Testis (tissue), 3 donors: Measurements from ENCODE around the gene SLC6A6. TPM values are rescaled to one million over a fixed set of nuclear protein-coding genes. Genes with fewer than 3 reads are reported as not detected.

Source experiments
- DNase-seq: peaks from one replicate; pipeline ENCODE4 v3.0.0-alpha.2; 2019
- H3K27ac ChIP-seq, 2 donors: fragments of 200-600 bp; sonication (generic); one replicate each; pipeline ENCODE4 v1.5.1; 2019
- H3K27me3 ChIP-seq: fragments of 200-600 bp; sonication (generic); one replicate; pipeline ENCODE4 v1.5.1; 2019
- H3K36me3 ChIP-seq: fragments of 200-600 bp; sonication (generic); one replicate; pipeline ENCODE4 v1.5.1; 2017; ENCODE audit warnings: low read depth; ENCODE audit errors: missing control alignments
- H3K4me1 ChIP-seq: fragments of 200-600 bp; sonication (generic); one replicate; pipeline ENCODE4 v1.5.1; 2019
- H3K4me3 ChIP-seq, 2 donors: fragments of 200-600 bp; sonication (generic); one replicate each; pipeline ENCODE4 v1.5.1; 2017 to 2019
- H3K9me3 ChIP-seq: fragments of 200-600 bp; sonication (generic); one replicate; pipeline ENCODE4 v1.5.1; 2017
- CTCF ChIP-seq, 3 experiments: fragments of 450-650 bp in 2 of 3; fragments of 200-600 bp in 1 of 3; sonication (generic) in 1 of 3; IDR thresholded peaks; one replicate each; pipeline ENCODE4 v1.5.1; 2016 to 2019; ENCODE audit warnings: antibody characterized with exemption in 3 of 3, mild to moderate bottlenecking in 2 of 3, moderate library complexity in 1 of 3
- POLR2A ChIP-seq: fragments of 450-650 bp; IDR thresholded peaks from one replicate; pipeline ENCODE4 v1.6.1; 2017; ENCODE audit warnings: antibody characterized with exemption, mild to moderate bottlenecking, moderate library complexity
- WGBS, 2 donors: methylation state at CpG; one replicate each; pipeline ENCODE4 v1.1.5; 2018; 5-methylcytosine and 5-hydroxymethylcytosine counted together
- intact Hi-C: fragments of 100-400 bp; cut with DNase I; formaldehyde crosslinking; loops from one replicate; pipeline ENCODE4 v1.15.1; 2023; ENCODE audit warnings: low total_unique reads
- polyA plus RNA-seq: library from polyadenylated mRNA; stranded (reverse); fragments of 350-450 nt; fragmentation: Illumina TruSeq; extraction: RNeasy Lipid Tissue Mini Kit (QIAGEN cat#74804); gene quantifications from one replicate; pipeline ENCODE4 v1.2.3, GENCODE V29; 2014; ENCODE audit warnings: low read depth, low replicate concordance; ENCODE audit not compliant: insufficient read depth
- total RNA-seq, 2 donors: library from RNA; depleted of rRNA; stranded (reverse); fragments of >200 nt; gene quantifications; one replicate each; pipeline ENCODE4 v1.2.3, GENCODE V29; 2016

The SLC6A6 gene
- total and polyA plus RNA-seq, 3 donors from 2014 or later: 9.7 to 14.9 (median 13.7) TPM

DNA sequence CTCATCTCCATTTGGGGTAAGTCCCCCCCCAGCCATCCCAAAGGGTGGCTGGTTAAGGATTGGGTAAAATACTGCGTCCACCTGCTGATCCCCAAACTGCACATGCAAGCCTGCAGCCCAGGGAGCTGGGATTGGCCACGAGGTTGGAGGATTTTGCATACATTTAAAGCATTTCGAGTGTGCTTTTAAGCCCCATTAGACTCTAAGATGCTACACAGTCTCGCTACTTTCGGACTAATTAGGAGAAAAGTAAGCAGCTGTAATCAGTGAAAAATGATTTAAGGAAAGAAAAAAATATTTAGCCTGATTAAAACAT lies 23.9 kb downstream of the SLC6A6 start:
- Histone ChIP-seq H3K9me3 (no peaks in the 10 kb centered on the region), H3K36me3 (no peaks in the 10 kb centered on the region), H3K4me3 (no peak overlapping the region), H3K27me3 (no peaks in the 10 kb centered on the region), H3K27ac (no peak overlapping the region), H3K4me1 (no peaks in the 10 kb centered on the region)
- intact Hi-C loops: loop anchor here (10.0 kb wide), 1 partner anchor 1341 kb away; no protein-coding TSS in a partner anchor
- DNase-seq: no peak
- 89% methylated on average over 5 of the region's 5 CpGs for WGBS, 2 donors
- TF ChIP-seq CTCF (IDR thresholded peaks at IDR 0.05): no peak
- no peak for TF ChIP-seq POLR2A

- H3K4me3 ChIP-seq: no peak overlapping the region
- no peaks in the 10 kb centered on the region for H3K9me3 ChIP-seq
- no peak overlapping the region for H3K27ac ChIP-seq
- no peak for DNase-seq
- no peaks in the 10 kb centered on the region for H3K27me3 ChIP-seq
- no peaks in the 10 kb centered on the region for H3K36me3 ChIP-seq
- intact Hi-C loops: loop anchor here (10.0 kb wide), 1 partner anchor 1344 kb away; no protein-coding TSS in a partner anchor
- no peaks in the 10 kb centered on the region for H3K4me1 ChIP-seq
- TF ChIP-seq CTCF (IDR thresholded peaks at IDR 0.05) (no peak), POLR2A (no peak)
- WGBS, 2 donors: 68 to 87% methylated on average over 5 to 7 of the region's 7 CpGs
Measured at GRCh38 chr3:14428087-14429033, 26.0 kb downstream of the SLC6A6 start.

- H3K4me3 ChIP-seq: no peak overlapping the region
- H3K4me1 ChIP-seq: no peaks in the 10 kb centered on the region
- no peaks in the 10 kb centered on the region for H3K27me3 ChIP-seq
- no peak for DNase-seq
- no peaks in the 10 kb centered on the region for H3K36me3 ChIP-seq
- 73 to 88% methylated on average over 5 of the region's 5 CpGs for WGBS, 2 donors
- intact Hi-C loops: loop anchor here (10.0 kb wide), 1 partner anchor 1344 kb away; no protein-coding TSS in a partner anchor
- H3K27ac ChIP-seq: no peak overlapping the region
- no peak for TF ChIP-seq CTCF (IDR thresholded peaks at IDR 0.05)
- no peak for TF ChIP-seq POLR2A
- no peaks in the 10 kb centered on the region for H3K9me3 ChIP-seq
Measured at GRCh38 chr3:14429237-14429636, 26.8 kb downstream of the SLC6A6 start.

GRCh38 chr3:14429640-14430039 lies 27.2 kb downstream of the SLC6A6 start:
- no peak overlapping the region for H3K27ac ChIP-seq
- no peaks in the 10 kb centered on the region for H3K9me3 ChIP-seq
- H3K27me3 ChIP-seq: no peaks in the 10 kb centered on the region
- H3K36me3 ChIP-seq: no peaks in the 10 kb centered on the region
- intact Hi-C loops: loop anchor here (10.0 kb wide), 1 partner anchor 1345 kb away; no protein-coding TSS in a partner anchor
- TF ChIP-seq CTCF (IDR thresholded peaks at IDR 0.05): no peak
- TF ChIP-seq POLR2A: no peak
- DNase-seq: no peak
- no peaks in the 10 kb centered on the region for H3K4me1 ChIP-seq
- no peak overlapping the region for H3K4me3 ChIP-seq
- WGBS, 2 donors: 92 to 99% methylated on average over 4 of the region's 4 CpGs
